CD1c-positive myeloid dendritic cell (primary cell): Measurements from ENCODE around the gene FBXL19.

ENCODE experiments used
- DNase-seq: peaks from one replicate; pipeline ENCODE4 v3.0.0-alpha.2; 2016; ENCODE audit errors: extremely low spot score

The FBXL19 gene

DNA sequence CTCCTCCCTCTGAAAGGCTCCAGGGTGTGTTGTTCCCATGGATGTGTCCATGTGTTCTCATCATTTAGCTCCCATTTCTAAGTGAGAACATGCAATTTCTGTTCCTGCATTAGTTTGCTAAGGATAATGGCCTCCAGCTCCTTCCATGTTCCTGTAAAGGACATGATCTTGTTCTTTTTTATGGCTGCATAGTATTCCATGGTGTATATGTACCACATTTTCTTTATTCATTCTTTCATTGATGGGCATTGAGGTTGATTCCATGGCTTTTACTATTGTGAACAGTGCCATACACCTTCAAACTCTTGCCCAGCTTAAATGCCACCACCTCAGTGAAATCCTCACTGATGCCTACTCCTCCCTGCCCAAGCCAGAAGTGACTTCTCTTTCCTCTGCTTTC lies 21.0 kb downstream of the FBXL19 start:
- no peak for DNase-seq

DNA sequence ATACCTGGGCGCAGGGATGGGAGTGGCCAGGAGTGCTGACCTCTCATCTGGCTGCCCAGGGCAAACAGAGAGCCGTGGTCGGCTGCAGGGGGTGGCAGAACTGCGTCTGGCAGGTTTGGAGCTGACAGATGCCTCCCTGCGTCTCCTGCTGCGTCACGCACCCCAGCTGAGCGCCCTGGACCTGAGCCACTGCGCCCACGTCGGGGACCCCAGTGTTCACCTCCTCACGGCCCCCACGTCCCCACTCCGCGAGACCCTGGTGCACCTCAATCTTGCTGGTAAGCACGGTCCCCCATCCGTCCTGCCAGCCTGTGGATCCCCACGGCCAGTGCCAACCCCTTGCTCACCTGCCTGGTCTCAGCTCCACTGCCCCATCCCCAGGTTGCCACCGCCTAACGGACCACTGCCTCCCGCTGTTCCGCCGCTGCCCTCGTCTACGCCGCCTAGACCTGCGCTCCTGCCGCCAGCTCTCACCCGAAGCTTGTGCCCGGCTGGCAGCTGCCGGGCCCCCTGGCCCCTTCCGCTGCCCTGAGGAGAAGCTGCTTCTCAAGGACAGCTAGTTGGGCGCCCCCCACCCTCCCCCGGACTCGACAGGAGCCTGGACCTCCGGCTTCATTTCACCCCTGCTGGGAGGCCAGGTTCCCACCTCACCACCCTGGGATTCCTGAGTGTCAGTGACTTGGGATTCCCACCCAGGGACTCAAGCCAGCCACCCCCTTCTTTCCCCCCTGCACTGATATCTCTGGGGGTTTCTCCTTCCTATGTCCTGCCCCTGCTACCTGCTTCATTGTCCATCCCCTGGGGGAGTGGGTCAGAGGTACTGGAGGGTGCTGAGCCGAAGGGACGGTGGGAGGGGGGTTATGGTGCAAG lies 23.5 kb downstream of the FBXL19 start:
- DNase-seq: no peak

DNA sequence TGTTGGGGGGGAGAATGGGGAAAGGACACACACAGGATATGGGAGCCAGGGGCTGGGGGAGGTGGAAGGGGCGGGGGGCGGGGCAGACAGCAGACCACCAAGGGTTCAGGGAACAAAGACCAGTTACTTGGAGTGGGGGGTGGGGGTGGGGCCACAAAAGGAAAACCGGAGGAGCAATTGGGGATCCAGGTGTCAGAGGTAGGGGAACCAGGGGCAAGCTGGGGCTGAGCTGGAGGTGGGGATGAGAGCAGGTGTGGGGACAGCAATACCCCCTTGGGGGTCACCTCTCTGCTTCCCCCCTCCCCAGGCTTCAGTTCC lies 24.1 kb downstream of the FBXL19 start:
- no peak for DNase-seq

DNA sequence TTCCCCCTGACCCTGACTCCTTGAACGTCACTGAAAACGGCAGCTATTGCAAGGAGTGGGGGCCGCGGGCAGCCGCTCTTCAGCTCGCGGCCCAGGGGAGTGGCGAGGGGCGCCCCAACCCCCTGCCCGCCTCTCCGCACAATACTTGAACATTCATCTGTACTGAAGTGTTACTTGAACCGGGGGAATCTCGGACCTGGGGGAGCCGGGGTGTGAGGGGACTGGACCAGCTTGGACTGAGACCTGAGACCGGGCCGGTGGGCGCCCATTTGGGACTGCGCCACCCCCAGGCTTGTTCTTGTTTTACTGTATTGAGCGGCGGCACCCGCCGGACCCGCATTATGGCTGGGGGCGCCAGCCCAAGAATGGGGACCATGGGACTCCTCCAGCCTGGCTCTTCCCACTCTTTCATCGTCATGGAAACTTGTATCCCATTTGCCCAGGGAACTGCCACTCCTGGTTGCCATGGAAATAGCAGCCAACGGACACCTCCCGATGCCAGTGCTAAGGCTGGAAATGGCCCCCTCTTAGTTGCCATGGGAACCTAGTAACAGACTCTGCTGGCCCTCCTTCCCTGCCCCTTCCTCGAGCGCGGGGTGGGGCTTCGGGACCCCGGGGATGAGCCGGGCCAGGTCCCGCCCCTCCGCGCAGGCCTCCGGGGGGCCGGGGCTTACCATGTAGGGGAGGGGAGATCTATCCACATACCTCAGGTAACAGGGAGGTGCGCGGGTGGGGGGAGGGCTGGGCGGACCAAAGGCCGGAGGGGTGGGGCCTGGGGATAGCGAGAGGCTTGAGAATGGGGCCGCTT lies 24.7 kb downstream of the FBXL19 start:
- DNase-seq: peak; percentile 57

DNA sequence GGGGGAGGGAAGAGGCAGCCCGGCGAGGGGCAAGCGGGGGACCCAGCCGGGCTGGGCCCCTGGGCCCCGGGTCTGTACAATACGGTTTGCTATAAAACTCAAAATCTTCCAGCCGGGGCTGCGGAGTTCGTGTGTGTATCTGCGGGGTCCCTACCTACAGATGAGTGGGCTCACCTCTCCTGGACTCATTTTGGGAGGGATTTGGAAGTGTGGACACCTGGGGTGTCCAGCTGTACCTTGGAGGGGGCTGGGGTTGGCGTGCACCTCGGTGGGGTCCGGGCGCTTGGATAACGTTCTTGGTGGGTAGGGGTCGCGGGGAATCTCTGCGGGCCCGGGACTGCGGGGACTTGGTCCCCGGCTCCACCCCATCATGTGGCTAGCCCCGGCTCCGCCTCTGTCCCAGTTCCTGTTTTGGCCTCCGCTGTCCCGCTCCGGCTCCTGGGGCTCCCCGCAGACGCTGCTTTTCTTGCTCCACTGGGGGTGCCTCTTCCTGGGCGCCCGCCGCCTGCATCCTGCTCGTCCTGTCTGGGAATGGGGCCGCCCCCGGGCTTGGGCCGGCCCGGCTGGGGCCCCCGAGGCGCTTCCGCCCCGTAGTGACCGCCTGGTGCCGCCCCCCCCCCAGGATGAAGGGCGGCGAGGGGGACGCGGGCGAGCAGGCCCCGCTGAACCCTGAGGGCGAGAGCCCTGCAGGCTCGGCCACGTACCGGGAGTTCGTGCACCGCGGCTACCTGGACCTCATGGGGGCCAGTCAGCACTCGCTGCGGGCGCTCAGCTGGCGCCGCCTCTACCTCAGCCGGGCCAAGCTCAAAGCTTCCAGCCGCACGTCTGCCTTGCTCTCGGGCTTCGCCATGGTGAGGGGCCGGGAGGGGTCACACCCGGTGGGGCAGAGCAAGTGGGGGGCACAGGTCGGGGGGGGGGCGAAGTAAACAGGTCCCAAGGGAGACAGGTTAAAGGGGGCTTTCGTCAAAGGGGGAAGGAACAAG lies 25.6 kb downstream of the FBXL19 start, which contains the start of gene ORAI3:
Gene ORAI3, plus strand, starts transcription at position 402 of the 983 bp plus-strand sequence. Its CDS starts 222 bp downstream, at position 624.
- peak; percentile 86 for DNase-seq

DNA sequence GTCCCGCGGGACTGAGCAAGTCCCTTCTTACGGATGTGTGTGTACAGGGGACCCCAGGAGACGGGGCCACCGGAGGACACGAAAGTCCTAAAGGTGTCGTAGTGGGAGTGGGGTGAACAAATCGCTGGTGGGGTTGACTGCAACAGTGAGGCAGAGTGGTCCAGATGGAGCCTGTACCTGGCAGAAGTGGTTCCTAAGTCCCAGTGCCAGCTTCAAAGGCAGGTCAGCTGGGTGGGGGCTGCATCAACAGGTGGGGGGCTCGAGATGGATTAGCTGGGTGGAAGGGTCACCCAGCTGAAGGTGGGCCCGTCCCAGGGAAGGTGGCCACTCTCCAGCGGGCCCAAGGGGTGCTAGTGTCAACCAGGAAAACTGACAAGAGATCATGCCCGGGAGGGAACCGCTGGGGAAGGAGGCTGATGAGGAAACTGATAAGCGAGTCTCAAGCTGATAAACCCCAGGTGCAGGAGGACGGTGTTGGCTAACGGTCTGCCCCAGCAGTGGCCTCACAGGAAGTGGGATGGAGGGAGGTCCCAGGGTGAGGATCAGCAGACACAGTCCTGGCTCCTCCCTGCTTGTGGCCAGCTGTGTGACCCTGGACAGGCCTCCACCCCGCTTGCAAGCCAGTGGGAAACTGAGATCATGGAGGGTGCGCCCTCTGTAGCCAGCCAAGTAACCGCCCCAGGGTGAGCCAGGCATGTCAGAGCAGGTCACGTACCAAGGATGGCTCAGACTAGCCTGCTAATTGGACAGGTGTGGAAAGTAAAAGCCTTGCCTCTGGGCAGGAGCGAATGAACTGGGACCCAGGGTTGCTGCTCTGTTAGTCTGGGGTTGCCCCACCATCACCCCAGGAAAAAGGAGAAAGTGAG lies 26.5 kb downstream of the FBXL19 start:
- peak; percentile 64 for DNase-seq

DNA sequence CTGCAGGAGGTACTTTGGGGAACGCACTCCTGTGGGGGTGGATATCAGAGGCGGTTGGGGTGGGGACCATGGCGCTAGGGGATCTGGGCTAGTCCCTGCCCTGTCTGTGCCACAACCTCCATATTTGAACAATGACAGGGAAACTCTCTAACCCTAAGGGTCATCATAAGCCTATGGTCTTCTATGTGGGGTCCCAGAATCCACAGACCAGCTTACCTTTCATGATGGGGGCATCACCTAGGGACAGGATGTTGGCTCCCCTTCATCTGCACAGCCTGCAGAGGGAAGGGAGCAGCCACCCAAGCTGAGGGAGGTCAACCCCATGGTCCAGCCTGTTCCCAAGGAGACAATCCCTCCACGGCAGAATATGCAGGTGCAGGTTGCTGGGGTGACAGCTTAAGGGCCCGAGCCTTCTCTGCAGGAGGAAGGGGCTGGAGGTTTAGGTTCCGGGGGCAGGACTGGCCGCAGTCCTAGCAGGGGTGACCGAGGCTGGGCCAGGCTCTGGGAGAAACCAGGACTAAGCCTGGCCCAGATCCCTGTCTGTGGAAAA lies 27.2 kb downstream of the FBXL19 start:
- no peak for DNase-seq

DNA sequence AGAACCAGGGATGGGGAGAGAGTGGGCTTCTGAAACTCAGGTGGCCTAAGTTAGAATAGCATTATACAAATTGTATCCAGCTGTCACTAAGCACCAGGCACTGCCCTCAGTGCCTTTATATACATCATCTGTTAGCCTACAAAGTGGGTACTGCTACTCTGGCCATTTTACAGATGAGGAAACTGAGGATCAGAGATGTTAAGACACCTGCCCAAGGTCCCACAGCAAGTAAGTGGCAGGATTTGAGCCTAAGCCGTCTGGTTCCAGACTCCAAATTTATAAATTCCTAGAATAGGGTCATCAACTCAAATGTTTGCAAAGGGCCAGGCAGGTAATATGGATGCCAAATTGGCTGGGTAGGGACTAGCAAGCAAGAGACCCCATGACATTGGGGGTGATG lies 27.8 kb downstream of the FBXL19 start:
- DNase-seq: no peak

DNA sequence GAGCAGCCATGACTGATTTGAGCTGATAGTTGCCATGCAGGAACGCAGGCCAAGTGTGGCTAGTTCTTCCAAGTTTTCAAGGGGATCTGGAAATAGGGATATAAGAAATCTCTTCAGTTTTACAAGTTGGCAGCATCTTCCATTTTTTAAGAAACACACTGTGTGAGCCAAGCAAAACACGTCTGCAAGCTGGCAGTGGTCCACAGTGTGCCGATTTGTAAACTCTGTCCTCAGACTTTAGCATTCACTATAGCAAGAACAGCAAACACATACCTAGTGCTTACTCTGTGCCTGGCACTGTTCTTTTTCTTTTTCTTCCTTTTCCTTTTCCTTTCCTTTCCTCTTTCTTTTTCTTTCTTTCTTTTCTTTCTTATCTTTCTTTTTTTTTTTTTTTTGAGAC lies 28.4 kb downstream of the FBXL19 start:
- no peak for DNase-seq

DNA sequence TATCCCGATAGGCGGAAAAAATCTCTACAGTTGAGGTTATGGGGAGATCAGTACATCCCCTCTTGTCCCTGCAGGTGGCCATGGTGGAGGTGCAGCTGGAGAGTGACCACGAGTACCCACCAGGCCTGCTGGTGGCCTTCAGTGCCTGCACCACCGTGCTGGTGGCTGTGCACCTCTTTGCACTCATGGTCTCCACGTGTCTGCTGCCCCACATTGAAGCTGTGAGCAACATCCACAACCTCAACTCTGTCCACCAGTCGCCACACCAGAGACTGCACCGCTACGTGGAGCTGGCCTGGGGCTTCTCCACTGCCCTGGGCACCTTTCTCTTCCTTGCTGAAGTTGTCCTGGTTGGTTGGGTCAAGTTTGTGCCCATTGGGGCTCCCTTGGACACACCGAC lies 29.7 kb downstream of the FBXL19 start:
- DNase-seq: no peak

DNA sequence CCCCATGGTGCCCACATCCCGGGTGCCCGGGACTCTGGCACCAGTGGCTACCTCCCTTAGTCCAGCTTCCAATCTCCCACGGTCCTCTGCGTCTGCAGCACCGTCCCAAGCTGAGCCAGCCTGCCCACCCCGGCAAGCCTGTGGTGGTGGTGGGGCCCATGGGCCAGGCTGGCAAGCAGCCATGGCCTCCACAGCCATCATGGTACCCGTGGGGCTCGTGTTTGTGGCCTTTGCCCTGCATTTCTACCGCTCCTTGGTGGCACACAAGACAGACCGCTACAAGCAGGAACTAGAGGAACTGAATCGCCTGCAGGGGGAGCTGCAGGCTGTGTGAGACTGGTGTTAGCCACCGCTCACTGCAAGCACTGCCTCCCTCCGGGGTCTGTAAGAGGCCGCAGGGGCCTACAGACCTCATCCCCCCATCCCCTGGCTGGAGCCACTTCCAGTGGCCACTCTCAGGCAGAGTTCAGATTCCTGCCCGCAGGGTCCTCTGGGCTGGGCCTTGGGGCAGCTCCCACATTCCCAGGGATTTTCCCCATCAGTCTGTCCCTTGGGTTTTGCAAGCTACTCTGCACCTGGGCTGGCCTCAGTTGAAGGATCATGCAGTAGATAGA lies 30.2 kb downstream of the FBXL19 start:
- DNase-seq: peak; percentile 71

DNA sequence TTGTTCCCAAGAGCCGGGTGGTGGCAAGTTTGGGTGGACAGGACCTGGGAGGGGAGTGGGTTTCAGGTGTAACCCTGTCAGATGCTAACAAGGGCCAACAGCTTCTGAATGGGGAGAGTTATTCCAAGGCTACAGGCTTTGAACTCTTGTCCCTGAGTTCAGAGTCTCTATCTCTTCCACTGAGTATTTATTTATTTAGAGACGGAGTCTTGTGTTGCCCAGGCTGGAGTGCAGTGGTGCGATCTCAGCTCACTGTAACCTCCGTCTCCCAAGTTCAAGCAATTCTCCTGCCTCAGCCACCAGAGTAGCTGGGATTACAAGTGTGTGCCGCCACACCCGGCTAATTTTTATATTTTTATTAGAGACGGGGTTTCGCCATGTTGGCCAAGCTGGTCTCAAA lies 31.6 kb downstream of the FBXL19 start:
- DNase-seq: no peak

DNA sequence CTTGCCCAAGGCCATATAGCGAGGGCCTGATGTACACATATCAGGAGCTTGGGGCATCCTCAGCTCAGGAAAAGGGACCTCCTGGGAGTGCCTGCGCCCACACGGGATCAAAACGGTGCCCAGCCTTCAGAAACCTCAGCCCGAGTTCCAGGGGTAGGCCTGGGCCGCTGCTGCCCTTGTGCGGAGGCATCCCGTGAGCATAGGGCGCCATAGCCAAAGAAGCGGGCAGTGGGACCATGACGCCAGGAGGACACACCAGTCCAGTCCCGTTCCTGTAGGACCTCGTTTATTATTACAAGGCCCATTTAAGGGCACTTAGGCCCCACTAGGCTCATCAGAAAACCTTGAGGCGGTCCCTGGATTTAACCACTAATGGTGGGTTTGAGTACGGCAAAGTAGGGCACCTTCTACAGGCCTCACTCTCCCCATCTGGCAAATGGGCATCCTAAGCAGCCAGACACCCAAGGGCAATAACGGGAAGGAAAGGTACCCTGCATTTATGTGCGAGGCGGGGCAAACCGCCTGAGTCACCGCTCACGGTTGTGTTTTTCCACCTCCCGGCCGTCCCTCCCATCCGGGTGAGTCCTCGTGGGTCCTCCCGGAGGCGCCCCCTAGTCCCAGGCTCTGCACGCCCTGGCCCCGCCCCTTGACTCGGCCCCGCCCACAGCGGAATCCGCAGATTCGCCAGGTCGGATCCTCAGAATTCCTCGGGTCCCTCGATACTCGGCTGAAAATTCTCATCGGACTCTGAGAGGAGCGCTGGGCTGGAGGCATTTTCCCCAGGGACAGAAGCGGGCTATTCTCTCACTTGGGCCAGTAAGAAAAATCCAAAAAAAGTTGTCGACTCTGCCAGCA lies 33.5 kb downstream of the FBXL19 start:
- DNase-seq: peak; percentile 88

DNA sequence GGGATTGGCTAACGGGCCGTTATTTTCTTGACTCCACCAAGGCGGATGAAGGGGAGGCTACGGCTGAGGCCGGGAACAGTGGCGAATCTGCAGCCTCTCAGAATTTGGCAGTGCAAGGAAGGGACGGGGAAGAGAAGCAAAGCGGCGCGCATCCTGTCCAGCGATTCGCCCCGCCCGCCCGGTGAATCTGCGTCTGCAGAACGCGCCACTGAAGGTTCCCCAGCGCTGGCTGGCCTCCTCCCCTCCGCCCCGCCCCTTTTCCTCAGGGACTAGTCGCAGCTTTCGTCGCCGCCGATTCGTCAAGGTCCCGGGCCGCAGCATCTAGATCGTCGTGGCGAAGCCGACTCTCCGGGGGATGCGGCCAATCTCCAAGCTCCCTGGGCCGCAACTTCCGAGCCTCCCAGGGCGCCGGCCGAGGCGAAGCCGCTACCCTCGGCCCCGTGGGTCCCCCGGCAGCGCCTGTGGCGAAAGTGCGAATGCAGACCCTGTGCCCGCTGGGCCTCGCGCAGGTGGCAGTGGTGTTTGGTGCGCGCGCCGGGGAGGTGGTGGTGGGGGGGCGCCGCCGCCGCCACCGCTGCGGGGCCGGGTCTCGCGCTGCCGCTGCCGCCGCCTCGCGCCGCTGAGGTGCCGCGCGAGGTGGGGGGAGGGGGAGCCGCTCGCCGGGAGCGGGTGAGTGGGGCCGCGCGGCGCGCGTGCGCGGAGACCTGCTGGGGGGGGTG lies 34.2 kb downstream of the FBXL19 start, which contains the start of gene SETD1A:
Gene SETD1A, plus strand, starts transcription at position 299 of the 719 bp plus-strand sequence. CDS start 978 bp downstream, outside the sequence.
- DNase-seq: peak; percentile 98

DNA sequence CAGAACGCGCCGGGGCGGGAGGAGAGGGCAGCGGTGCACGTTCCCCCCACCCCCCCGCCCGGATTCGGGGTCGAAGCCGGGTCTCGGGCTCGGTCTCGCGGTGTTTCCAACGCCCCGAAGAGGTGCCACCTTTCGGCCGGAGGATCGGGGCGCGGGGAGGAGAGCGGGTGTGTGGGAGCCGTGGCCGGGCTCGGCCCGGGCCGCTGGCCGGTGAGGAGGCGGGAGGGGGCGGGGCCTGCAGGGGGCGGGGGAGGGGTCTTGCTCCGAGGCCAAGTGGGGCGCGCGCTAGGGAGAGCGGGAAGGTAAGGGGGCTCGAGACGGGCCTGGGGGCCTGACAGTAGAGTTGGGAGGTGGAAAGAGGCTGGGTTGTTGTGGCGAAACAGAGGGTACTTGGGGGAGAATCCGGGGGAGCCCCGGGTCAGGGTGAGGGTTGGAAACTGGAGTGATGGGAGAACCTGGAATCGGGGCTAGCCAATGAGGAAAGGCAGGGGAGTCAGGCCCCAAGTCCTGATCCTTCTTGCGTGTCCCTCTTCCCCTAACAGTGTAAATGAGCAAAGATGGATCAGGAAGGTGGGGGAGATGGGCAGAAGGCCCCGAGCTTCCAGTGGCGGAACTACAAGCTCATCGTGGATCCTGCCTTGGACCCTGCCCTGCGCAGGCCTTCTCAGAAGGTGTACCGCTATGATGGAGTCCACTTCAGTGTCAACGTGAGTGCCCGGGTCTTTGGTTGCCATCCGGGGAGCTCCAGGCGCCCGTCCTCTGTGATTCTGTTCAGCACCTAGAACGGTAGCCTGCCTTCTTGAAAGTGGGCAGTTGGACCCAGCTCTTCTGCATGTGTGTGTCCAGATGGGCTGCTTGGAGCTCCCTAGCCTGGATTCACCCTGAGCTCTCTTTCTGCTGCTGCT lies 35.1 kb downstream of the FBXL19 start:
- DNase-seq: peak; percentile 63

DNA sequence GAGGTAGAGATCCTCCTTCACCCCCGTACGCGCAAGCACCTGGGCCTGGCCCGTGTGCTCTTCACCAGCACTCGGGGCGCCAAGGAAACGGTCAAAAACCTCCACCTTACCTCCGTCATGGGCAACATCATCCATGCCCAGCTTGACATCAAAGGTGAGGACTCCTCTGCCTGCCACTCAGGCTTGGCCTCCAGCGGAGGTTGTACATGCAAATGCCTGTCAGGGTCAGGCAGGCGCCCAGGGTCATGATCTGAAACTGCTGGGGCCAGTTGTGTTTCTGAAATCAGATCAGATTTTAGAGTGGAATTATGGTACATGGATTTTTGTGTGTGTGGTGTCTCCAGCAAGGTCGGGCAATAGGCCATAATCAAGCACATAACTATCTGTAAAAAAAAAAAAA lies 38.0 kb downstream of the FBXL19 start:
- DNase-seq: no peak

DNA sequence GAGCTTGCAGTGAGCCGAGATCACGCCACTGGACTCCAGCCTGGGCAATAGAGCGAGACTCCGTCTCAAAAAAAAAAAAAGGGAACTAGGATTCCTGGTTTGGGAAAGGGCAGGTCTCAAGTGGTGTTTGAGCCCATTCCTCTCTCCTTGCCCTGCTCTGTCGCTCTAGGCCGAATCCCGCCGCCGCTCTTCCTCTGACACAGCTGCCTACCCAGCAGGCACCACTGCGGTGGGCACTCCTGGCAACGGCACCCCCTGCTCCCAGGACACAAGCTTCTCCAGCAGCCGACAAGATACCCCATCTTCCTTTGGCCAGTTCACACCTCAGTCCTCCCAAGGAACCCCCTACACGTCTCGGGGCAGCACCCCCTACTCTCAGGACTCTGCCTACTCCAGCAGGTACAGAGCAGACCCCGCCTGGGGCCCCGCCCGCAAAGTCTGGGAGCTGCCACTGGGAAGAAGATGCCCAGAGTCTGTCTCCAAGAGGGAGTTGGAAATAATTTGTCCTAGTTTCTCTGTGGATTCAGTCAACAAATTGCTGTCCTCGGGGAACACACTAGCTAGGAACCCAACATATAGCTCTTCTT lies 40.6 kb downstream of the FBXL19 start:
- DNase-seq: no peak
